K562 (cell line): ENCODE results near the gene RPH3AL.

Experiments
- TF ChIP-seq, protein P1 (sequence below), 2 experiments: fragments of 450-650 bp in 1 of 2; sonication (generic) in 1 of 2; formaldehyde crosslinking; conservative IDR thresholded peaks; 2 replicates each; pipeline versions ENCODE4 v1.4.0 to v1.8.1; 2020 to 2022; ENCODE audit warnings: mild to moderate bottlenecking in 1 of 2, missing genetic modification reagents in 1 of 2
- TF ChIP-seq, protein P2 (sequence below): fragments of 450-650 bp; formaldehyde crosslinking; IDR thresholded peaks from 2 replicates; pipeline ENCODE4 v1.4.0; 2020; ENCODE audit warnings: mild to moderate bottlenecking, moderate library complexity

DNA sequence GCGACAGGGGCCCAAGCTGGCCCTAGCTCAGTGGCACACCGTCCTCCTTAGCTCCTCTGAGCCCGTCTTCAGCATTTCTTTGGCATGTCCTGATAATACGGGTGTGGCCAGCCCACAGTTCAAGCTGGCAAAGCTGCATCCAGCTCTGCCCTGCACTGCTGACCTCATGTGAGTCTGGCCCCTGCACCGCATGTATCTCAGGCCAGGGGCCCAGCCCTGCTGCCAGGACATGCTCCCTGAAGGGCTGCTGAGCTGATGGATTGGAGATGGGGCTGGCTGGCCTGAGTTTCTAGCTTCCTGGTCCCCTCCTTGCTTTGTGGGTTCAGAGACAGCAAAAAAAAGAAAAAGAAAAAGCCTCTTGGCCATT, 173.6 kb downstream of the RPH3AL start:
- TF ChIP-seq, protein P1, sequence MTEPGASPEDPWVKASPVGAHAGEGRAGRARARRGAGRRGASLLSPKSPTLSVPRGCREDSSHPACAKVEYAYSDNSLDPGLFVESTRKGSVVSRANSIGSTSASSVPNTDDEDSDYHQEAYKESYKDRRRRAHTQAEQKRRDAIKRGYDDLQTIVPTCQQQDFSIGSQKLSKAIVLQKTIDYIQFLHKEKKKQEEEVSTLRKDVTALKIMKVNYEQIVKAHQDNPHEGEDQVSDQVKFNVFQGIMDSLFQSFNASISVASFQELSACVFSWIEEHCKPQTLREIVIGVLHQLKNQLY (CRISPR knock-in tag; conservative IDR thresholded peaks at IDR 0.05) = no peak
- TF ChIP-seq, protein P2, sequence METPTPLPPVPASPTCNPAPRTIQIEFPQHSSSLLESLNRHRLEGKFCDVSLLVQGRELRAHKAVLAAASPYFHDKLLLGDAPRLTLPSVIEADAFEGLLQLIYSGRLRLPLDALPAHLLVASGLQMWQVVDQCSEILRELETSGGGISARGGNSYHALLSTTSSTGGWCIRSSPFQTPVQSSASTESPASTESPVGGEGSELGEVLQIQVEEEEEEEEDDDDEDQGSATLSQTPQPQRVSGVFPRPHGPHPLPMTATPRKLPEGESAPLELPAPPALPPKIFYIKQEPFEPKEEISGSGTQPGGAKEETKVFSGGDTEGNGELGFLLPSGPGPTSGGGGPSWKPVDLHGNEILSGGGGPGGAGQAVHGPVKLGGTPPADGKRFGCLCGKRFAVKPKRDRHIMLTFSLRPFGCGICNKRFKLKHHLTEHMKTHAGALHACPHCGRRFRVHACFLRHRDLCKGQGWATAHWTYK = no peak
